ENCODE data around the gene CFAP70.

CFAP70 gene

GRCh38 chr10:73229567-73229966, 129.1 kb downstream of the CFAP70 start:
- no peak for DNase-seq (ENCODE audit: extremely low spot score)
- ChIA-PET CTCF (no interaction called here), POLR2A (no interaction called here)
- no peak for TF ChIP-seq CTCF (IDR thresholded peaks at IDR 0.05; ENCODE audit: control extremely low read depth, extremely low read depth, low read depth, missing control alignments)

GRCh38 chr10:73228247-73228646, 130.4 kb downstream of the CFAP70 start:
- TF ChIP-seq CTCF (IDR thresholded peaks at IDR 0.05; ENCODE audit: control extremely low read depth, extremely low read depth, low read depth, missing control alignments), result no peak
- POLR2A ChIA-PET, result no interaction called here
- no peak for DNase-seq (ENCODE audit: extremely low spot score)
- CTCF ChIA-PET, result no interaction called here

GRCh38 chr10:73226663-73227062, 132.0 kb downstream of the CFAP70 start:
- TF ChIP-seq CTCF (IDR thresholded peaks at IDR 0.05; ENCODE audit: control extremely low read depth, extremely low read depth, low read depth, missing control alignments), result no peak
- ChIA-PET CTCF (interaction anchor here (1.3 to 1.5 kb wide), 2 partner anchors 9 to 37 kb away, joined by 4 to 5 read pairs; no protein-coding TSS in a partner anchor), POLR2A (no interaction called here)
- no peak for DNase-seq (ENCODE audit: extremely low spot score)

GRCh38 chr10:73225518-73225917, 133.1 kb downstream of the CFAP70 start:
- ChIA-PET POLR2A (no interaction called here), CTCF (no interaction called here)
- no peak for DNase-seq (ENCODE audit: extremely low spot score)
- no peak for TF ChIP-seq CTCF (IDR thresholded peaks at IDR 0.05; ENCODE audit: control extremely low read depth, extremely low read depth, low read depth, missing control alignments)

GRCh38 chr10:73220989-73221388, 137.7 kb downstream of the CFAP70 start:
- no peak for TF ChIP-seq CTCF (IDR thresholded peaks at IDR 0.05; ENCODE audit: control extremely low read depth, extremely low read depth, low read depth, missing control alignments)
- ChIA-PET CTCF (no interaction called here), POLR2A (no interaction called here)
- DNase-seq (ENCODE audit: extremely low spot score), result no peak

- no peak for DNase-seq (ENCODE audit: extremely low spot score)
- TF ChIP-seq CTCF (IDR thresholded peaks at IDR 0.05; ENCODE audit: control extremely low read depth, extremely low read depth, low read depth, missing control alignments), result no peak
- POLR2A ChIA-PET, result no interaction called here
- CTCF ChIA-PET, result interaction anchor here (1.0 to 1.7 kb wide), 6 partner anchors 13 to 282 kb away, joined by 3 to 5 read pairs (median 3); no protein-coding TSS in a partner anchor
Measured at GRCh38 chr10:73219384-73219783, 139.3 kb downstream of the CFAP70 start.

Measured in GM10248 (cell line).